ENCODE results near the gene OPN1LW.

GRCh38 chrX:154115750-154116149, 28.3 kb upstream of the OPN1LW start:
- TF ChIP-seq CTCF (IDR thresholded peaks at IDR 0.05; ENCODE audit: insufficient read depth, low read length) (no peak), POLR2AphosphoS5 (IDR thresholded peaks at IDR 0.05; ENCODE audit: low read depth) (no peak)
